IMR-90 (cell line): ENCODE data around the gene FAM200C. TPM values are rescaled to one million over a fixed set of nuclear protein-coding genes. Genes with fewer than 3 reads are reported as not detected.

Experiments used
- ATAC-seq: fragments of 200-7000 bp; cut with Tn5 transposase; 2 replicates; pipeline ENCODE4 v1.9.1; 2020; ENCODE audit warnings: low read depth, mild to moderate bottlenecking, moderate library complexity
- BruUV-seq: library from RNA; stranded (reverse); fragments of 400-500 nt; replicated peaks from 2 replicates; lab custom pipeline; 2021; lab: Mats Ljungman, UMichigan
- CTCF ChIA-PET: fragments of 300-600 bp; formaldehyde crosslinking; extraction: SDS; loops from one replicate; lab custom pipeline; 2021; ENCODE audit warnings: antibody characterized with exemption; lab: Yijun Ruan, JAX
- POLR2A ChIA-PET: fragments of 300-600 bp; sonication (Branson Sonifier 250); formaldehyde crosslinking; loops from one replicate; lab custom pipeline; 2022; ENCODE audit warnings: antibody characterized with exemption; ENCODE audit not compliant: unreplicated experiment; lab: Charles Lee
- DNase-seq: peaks from one replicate; pipeline ENCODE4 v3.0.0; 2013
- H2AFZ ChIP-seq: replicated peaks from 2 replicates; pipeline ENCODE3; 2013; ENCODE audit warnings: low read length, mild to moderate bottlenecking; ENCODE audit not compliant: poor library complexity
- H2AK5ac ChIP-seq: 2 replicates; pipeline ENCODE4 v1.6.1; 2013; ENCODE audit warnings: low read depth, low read length, inconsistent platforms
- H2AK9ac ChIP-seq: replicated peaks from 2 replicates; pipeline ENCODE3; 2013; ENCODE audit warnings: mild to moderate bottlenecking, low read depth, low read length, moderate library complexity; ENCODE audit not compliant: poor library complexity
- H2BK120ac ChIP-seq: 2 replicates; pipeline ENCODE4 v1.6.1; 2013; ENCODE audit warnings: low read depth, low read length, inconsistent platforms
- H2BK15ac ChIP-seq: 3 replicates; pipeline ENCODE4 v1.6.1; 2013; ENCODE audit warnings: low read depth, low read length, inconsistent platforms
- H2BK20ac ChIP-seq: 2 replicates; pipeline ENCODE4 v1.6.1; 2013; ENCODE audit warnings: low read depth, mild to moderate bottlenecking, inconsistent platforms, low read length, moderate library complexity
- H2BK5ac ChIP-seq: 2 replicates; pipeline ENCODE4 v1.6.1; 2013; ENCODE audit warnings: mild to moderate bottlenecking, low read depth, low read length, inconsistent platforms; ENCODE audit not compliant: poor library complexity, severe bottlenecking
- H3K14ac ChIP-seq: replicated peaks from 2 replicates; pipeline ENCODE4 v1.6.1; 2013; ENCODE audit warnings: low read depth, low read length, inconsistent platforms
- H3K18ac ChIP-seq: 2 replicates; pipeline ENCODE4 v1.6.1; 2013; ENCODE audit warnings: low read depth, low read length, control low read depth
- H3K23ac ChIP-seq: 2 replicates; pipeline ENCODE4 v1.6.1; 2013; ENCODE audit warnings: low read depth, low read length, inconsistent platforms
- H3K27ac ChIP-seq: 2 replicates; pipeline ENCODE4 v1.5.1; 2013; ENCODE audit warnings: mild to moderate bottlenecking, control low read depth, low read length; ENCODE audit not compliant: insufficient read depth
- H3K27me3 ChIP-seq: 2 replicates; pipeline ENCODE4 v1.6.1; 2013; ENCODE audit warnings: low read length; ENCODE audit not compliant: control insufficient read depth, insufficient read depth
- H3K36me3 ChIP-seq: 2 replicates; pipeline ENCODE4 v1.6.1; 2013; ENCODE audit warnings: low read length, mixed read lengths; ENCODE audit not compliant: control insufficient read depth, insufficient read depth
- H3K4ac ChIP-seq: 2 replicates; pipeline ENCODE4 v1.6.1; 2013; ENCODE audit warnings: low read depth, low read length, inconsistent platforms
- H3K4me1 ChIP-seq: 2 replicates; pipeline ENCODE4 v1.6.1; 2013; ENCODE audit warnings: low read length, mixed read lengths; ENCODE audit not compliant: control insufficient read depth, insufficient read depth
- H3K4me2 ChIP-seq: 2 replicates; pipeline ENCODE4 v1.6.1; 2013; ENCODE audit warnings: low read depth, mild to moderate bottlenecking, control low read depth, low read length, moderate library complexity
- H3K4me3 ChIP-seq: 2 replicates; pipeline ENCODE4 v1.5.1; 2013; ENCODE audit warnings: low read depth, mild to moderate bottlenecking, control low read depth, low read length, moderate library complexity; ENCODE audit not compliant: insufficient read depth
- H3K56ac ChIP-seq: 2 replicates; pipeline ENCODE4 v1.6.1; 2013; ENCODE audit warnings: low read length, inconsistent platforms; ENCODE audit not compliant: insufficient read depth; ENCODE audit errors: extremely low read depth
- H3K79me1 ChIP-seq, 2 experiments: 2 replicates each; pipeline ENCODE4 v1.6.1; 2013; ENCODE audit warnings: low read length in 2 of 2, inconsistent platforms in 1 of 2, low read depth in 1 of 2
- H3K9ac ChIP-seq: 2 replicates; pipeline ENCODE4 v1.6.1; 2013; ENCODE audit warnings: low read depth, low read length, control low read depth
- H3K9me1 ChIP-seq: 2 replicates; pipeline ENCODE4 v1.6.1; 2013; ENCODE audit warnings: low read length, inconsistent platforms; ENCODE audit not compliant: insufficient read depth
- H3K9me3 ChIP-seq: 2 replicates; pipeline ENCODE4 v1.6.1; 2013; ENCODE audit warnings: low read length; ENCODE audit not compliant: control insufficient read depth, insufficient read depth
- H4K20me1 ChIP-seq: 2 replicates; pipeline ENCODE4 v1.6.1; 2013; ENCODE audit warnings: low read length, inconsistent platforms; ENCODE audit not compliant: insufficient read depth
- H4K5ac ChIP-seq: 2 replicates; pipeline ENCODE4 v1.6.1; 2013; ENCODE audit warnings: mild to moderate bottlenecking, low read depth, low read length, control low read depth
- H4K8ac ChIP-seq, 2 experiments: 2 replicates each; pipeline ENCODE4 v1.6.1; 2013; ENCODE audit warnings: low read depth in 2 of 2, low read length in 2 of 2, control low read depth in 1 of 2, inconsistent platforms in 1 of 2
- H4K91ac ChIP-seq: 2 replicates; pipeline ENCODE4 v1.6.1; 2013; ENCODE audit warnings: low read depth, low read length, inconsistent platforms; ENCODE audit not compliant: insufficient read depth
- RFX5 ChIP-seq: IDR thresholded peaks from 2 replicates; pipeline ENCODE4 v1.8.0; 2012; ENCODE audit warnings: low read depth, mild to moderate bottlenecking, low read length, moderate library complexity
- dilution Hi-C: fragments of 300-500 bp; cut with HindIII; formaldehyde crosslinking; loops from one replicate; pipeline ENCODE4 v1.14.3; 2018; ENCODE audit warnings: low sequenced_read_pairs; ENCODE audit not compliant: unreplicated experiment
- in situ Hi-C: fragments of 300-500 bp; cut with MboI; formaldehyde crosslinking; loops from 3 replicates; pipeline ENCODE4 v1.14.3; 2019; ENCODE audit warnings: low sequenced_read_pairs, inconsistent platforms, mixed read lengths
- intact Hi-C: fragments of 100-400 bp; cut with micrococcal nuclease; formaldehyde crosslinking; loops from 2 replicates; pipeline ENCODE4 v1.10.0; 2022
- polyA plus RNA-seq, 3 experiments: library from polyadenylated mRNA; depleted of rRNA; stranded (reverse); fragments of >200 nt; gene quantifications; 2 replicates each; pipeline ENCODE4 v1.2.3, GENCODE V29; 2012; ENCODE audit warnings: low replicate concordance in 1 of 3
- total RNA-seq: library from RNA; depleted of rRNA; stranded (reverse); fragments of >200 nt; gene quantifications from 2 replicates; pipeline ENCODE4 v1.2.3, GENCODE V29; 2012
- TF ChIP-seq, protein P1 (sequence below): fragments of 150-350 bp; IDR thresholded peaks from 2 replicates; pipeline ENCODE4 v1.6.1; 2016; ENCODE audit warnings: low read depth, mild to moderate bottlenecking, low read length, moderate library complexity, borderline replicate concordance

Gene FAM200C
- total and polyA plus RNA-seq, 2 of the 4 experiments (the other 2 are of a cell fraction), result 1.7 to 6.3 TPM

DNA sequence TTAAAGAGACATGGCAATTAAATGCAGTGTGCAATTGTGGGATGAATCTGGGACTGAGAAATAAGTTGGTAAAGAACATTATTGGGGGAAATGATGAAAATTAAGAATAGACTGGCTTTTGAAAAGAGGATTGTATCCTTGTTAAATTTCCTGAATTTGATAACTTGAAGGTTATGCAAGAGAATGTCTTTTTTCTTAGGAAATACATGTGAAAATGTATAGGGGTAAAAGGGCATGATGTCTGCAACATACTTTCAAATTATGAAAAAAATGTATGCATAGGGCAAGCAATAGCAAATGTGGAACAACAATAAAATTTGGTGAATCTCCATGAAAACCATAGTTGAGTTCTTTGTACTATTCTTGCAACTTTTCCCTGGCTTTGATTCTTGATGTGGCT is 45.9 kb upstream of the FAM200C start:
- Histone ChIP-seq H3K4me3 (no peak overlapping the region), H3K27me3 (no peaks in the 10 kb centered on the region), H2BK15ac (no peak overlapping the region), H3K9ac (no peak overlapping the region), H3K36me3 (no peaks in the 10 kb centered on the region), H3K4ac (no peak overlapping the region), H4K5ac (no peak overlapping the region), H2BK5ac (no peak overlapping the region), H3K9me3 (no peaks in the 10 kb centered on the region), H3K79me1 (no peaks in the 10 kb centered on the region), H3K27ac (no peak overlapping the region), H3K4me2 (no peak overlapping the region), H2AFZ (no peak overlapping the region), H4K8ac (no peak overlapping the region), H3K9me1 (no peaks in the 10 kb centered on the region), H2AK5ac (no peak overlapping the region), H4K20me1 (no peaks in the 10 kb centered on the region), H3K23ac (no peak overlapping the region), H3K18ac (no peak overlapping the region), H4K91ac (no peak overlapping the region), H3K4me1 (peaks cover 3% of the 10 kb centered on the region; the same call in 1 of the 2 replicates), H2BK120ac (no peak overlapping the region), H2BK20ac (no peak overlapping the region), H2AK9ac (no peak overlapping the region), H3K14ac (no peak overlapping the region), H3K56ac (no peak overlapping the region)
- TF ChIP-seq, protein P1, sequence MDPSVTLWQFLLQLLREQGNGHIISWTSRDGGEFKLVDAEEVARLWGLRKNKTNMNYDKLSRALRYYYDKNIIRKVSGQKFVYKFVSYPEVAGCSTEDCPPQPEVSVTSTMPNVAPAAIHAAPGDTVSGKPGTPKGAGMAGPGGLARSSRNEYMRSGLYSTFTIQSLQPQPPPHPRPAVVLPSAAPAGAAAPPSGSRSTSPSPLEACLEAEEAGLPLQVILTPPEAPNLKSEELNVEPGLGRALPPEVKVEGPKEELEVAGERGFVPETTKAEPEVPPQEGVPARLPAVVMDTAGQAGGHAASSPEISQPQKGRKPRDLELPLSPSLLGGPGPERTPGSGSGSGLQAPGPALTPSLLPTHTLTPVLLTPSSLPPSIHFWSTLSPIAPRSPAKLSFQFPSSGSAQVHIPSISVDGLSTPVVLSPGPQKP, result no peak
- TF ChIP-seq RFX5, result no peak
- no TSS peak for BruUV-seq
- ATAC-seq (no peak), DNase-seq (no peak)
- POLR2A ChIA-PET, result no interaction called here
- dilution Hi-C loops, result no loop called here
- in situ Hi-C loops, result no loop called here
- CTCF ChIA-PET, result no interaction called here
- intact Hi-C loops, result no loop called here
